GM23248 (cell line): ENCODE results near the gene STRIT1.

Experiments used
- EZH2 ChIP-seq: fragments of 200-600 bp; sonication (generic); IDR thresholded peaks from 2 replicates; pipeline ENCODE4 v1.6.1; 2018; ENCODE audit warnings: antibody characterized with exemption, mild to moderate bottlenecking; ENCODE audit not compliant: insufficient read depth, poor library complexity, severe bottlenecking
- EZH2phosphoT487 ChIP-seq: fragments of 200-600 bp; sonication (generic); IDR thresholded peaks from 2 replicates; pipeline ENCODE4 v1.6.1; 2018; ENCODE audit warnings: antibody characterized with exemption, moderate library complexity, mild to moderate bottlenecking, low read depth; ENCODE audit not compliant: insufficient read depth

DNA sequence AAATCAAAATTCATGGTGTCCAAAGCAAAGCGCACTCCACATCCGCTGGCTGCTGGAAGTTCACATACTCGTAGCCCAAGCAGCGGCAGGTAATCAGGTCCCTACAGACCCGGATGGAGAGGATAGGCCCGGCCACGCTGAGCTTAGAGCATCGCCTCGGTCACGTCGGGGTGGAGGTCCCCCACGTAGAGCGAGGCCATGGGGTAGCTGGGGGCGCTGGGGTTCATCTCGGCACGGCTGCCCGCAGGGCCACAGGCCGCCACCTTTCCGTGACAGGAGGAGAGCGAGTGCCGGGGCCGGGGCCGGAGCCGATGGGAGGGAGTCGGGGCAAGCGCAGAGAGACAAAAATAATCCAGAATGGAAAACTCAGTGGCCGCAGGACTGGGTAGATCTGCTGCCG lies 16.1 kb upstream of the STRIT1 start:
- TF ChIP-seq EZH2 (no peak), EZH2phosphoT487 (no peak)
